Measurements from ENCODE around the gene RIC1.

DNA sequence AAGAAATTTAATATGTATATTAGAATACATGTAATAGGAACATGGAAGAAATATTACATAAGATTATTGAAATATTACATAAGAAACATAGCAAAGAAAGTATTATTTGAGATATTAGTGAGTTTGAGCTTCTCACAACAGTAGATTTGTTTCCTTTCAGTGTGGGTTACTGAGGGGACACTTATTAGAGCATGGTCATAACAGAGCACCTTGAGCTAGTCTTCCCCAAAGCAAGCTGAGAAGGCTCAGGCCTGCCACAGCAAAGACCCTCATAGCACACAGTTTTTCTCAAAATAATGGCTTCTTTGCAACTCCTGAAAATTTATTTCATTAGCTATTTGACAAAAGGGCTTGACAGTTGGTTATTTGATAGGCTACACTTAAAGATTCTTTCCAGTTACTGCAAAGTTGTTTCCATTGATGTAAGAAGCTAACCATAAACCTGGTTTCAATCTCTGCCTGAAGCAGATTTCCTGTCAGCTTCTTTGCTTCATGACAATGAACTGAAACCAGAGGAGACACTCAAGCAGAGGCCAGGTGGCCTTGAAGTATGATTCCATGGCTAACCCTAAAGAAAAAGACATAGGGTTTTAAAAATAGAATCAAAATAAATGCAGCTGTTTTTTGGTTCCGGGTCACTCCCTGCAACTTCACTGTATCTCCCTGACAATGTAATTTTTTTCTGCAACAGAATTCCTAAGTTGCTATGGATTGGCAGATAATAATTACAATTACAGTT, 135.4 kb downstream of the RIC1 start:
- TF ChIP-seq, protein P1, sequence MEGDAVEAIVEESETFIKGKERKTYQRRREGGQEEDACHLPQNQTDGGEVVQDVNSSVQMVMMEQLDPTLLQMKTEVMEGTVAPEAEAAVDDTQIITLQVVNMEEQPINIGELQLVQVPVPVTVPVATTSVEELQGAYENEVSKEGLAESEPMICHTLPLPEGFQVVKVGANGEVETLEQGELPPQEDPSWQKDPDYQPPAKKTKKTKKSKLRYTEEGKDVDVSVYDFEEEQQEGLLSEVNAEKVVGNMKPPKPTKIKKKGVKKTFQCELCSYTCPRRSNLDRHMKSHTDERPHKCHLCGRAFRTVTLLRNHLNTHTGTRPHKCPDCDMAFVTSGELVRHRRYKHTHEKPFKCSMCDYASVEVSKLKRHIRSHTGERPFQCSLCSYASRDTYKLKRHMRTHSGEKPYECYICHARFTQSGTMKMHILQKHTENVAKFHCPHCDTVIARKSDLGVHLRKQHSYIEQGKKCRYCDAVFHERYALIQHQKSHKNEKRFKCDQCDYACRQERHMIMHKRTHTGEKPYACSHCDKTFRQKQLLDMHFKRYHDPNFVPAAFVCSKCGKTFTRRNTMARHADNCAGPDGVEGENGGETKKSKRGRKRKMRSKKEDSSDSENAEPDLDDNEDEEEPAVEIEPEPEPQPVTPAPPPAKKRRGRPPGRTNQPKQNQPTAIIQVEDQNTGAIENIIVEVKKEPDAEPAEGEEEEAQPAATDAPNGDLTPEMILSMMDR (conservative IDR thresholded peaks at IDR 0.05) = no peak
- TF ChIP-seq ZFX (IDR thresholded peaks at IDR 0.05) = no peak
